Uterus (tissue), 4 donors: ENCODE measurements around the gene COL9A3. TPM values are rescaled to one million over a fixed set of nuclear protein-coding genes. Genes with fewer than 3 reads are reported as not detected.

Experiments used
- DNase-seq, 2 donors: peaks; one replicate each; pipeline ENCODE4 v3.0.0-alpha.2; 2019 to 2020
- H3K27ac ChIP-seq, 2 donors: fragments of 200-600 bp; sonication (generic); 1 replicate in 1 of 2; 2 replicates in 1 of 2; pipeline ENCODE4 v1.5.1; 2016 to 2018
- H3K27me3 ChIP-seq, 2 donors: fragments of 200-600 bp; sonication (generic); one replicate each; pipeline ENCODE4 v1.5.1; 2018 to 2019; ENCODE audit warnings: control low read depth in 1 of 2
- H3K36me3 ChIP-seq, 2 donors: fragments of 200-600 bp; sonication (generic); one replicate each; pipeline ENCODE4 v1.5.1; 2019; ENCODE audit warnings: control low read depth in 1 of 2
- H3K4me1 ChIP-seq, 2 donors: fragments of 200-600 bp; sonication (generic); one replicate each; pipeline ENCODE4 v1.5.1; 2018 to 2019; ENCODE audit warnings: control low read depth in 1 of 2
- H3K4me3 ChIP-seq, 2 donors: fragments of 200-600 bp; sonication (generic); 1 replicate in 1 of 2; 2 replicates in 1 of 2; pipeline ENCODE4 v1.5.1; 2018 to 2019; ENCODE audit warnings: mild to moderate bottlenecking in 1 of 2
- H3K9me3 ChIP-seq, 2 donors: fragments of 200-600 bp; sonication (generic); one replicate each; pipeline ENCODE4 v1.5.1; 2019; ENCODE audit warnings: control low read depth in 1 of 2
- CTCF ChIP-seq, 4 experiments: fragments of 200-600 bp in 2 of 4; fragments of 450-650 bp in 2 of 4; sonication (generic) in 2 of 4; IDR thresholded peaks; one replicate each; pipeline ENCODE4 v1.5.1; 2016 to 2019; ENCODE audit warnings: antibody characterized with exemption in 4 of 4, mild to moderate bottlenecking in 2 of 4, moderate library complexity in 1 of 4
- POLR2A ChIP-seq, 2 donors: fragments of 450-650 bp; IDR thresholded peaks; one replicate each; pipeline ENCODE4 v1.6.1; 2016; ENCODE audit warnings: antibody characterized with exemption in 2 of 2, mild to moderate bottlenecking in 1 of 2, moderate library complexity in 1 of 2
- intact Hi-C: fragments of 100-400 bp; cut with DNase I; formaldehyde crosslinking; loops from one replicate; pipeline ENCODE4 v1.15.1; 2023; ENCODE audit warnings: low total_unique reads
- total RNA-seq, 4 donors: library from RNA; depleted of rRNA in 3 of 4; stranded (reverse); fragments of >200 nt in 3 of 4; gene quantifications; one replicate each; pipeline versions ENCODE4 v1.1.0 to v1.2.4, GENCODE V29; 2014 to 2023
- donor health status: DM: yes; HTN: yes; CAD: no.

COL9A3 gene
- total RNA-seq, 4 donors from 2014 or later: 0.59 to 75.4 (median 16.3) TPM

- Histone ChIP-seq H3K9me3 (no peaks in the 10 kb centered on the region), H3K27ac (no peak overlapping the region), H3K36me3 (no peaks in the 10 kb centered on the region), H3K27me3 (no peaks in the 10 kb centered on the region), H3K4me1 (no peaks in the 10 kb centered on the region), H3K4me3 (no peak overlapping the region)
- no peak for DNase-seq
- intact Hi-C loops: no loop called here
- no peak for TF ChIP-seq CTCF (IDR thresholded peaks at IDR 0.05)
- TF ChIP-seq POLR2A (IDR thresholded peaks at IDR 0.05): no peak
These were observed 16.1 kb downstream of the COL9A3 start for GRCh38 chr20:62832951-62833391.

- Histone ChIP-seq H3K4me3 (no peak overlapping the region), H3K4me1 (no peaks in the 10 kb centered on the region), H3K27me3 (no peaks in the 10 kb centered on the region), H3K36me3 (no peaks in the 10 kb centered on the region), H3K27ac (no peak overlapping the region), H3K9me3 (no peaks in the 10 kb centered on the region)
- no peak for DNase-seq
- intact Hi-C loops: no loop called here
- TF ChIP-seq POLR2A (IDR thresholded peaks at IDR 0.05) (no peak), CTCF (IDR thresholded peaks at IDR 0.05) (no peak)
These were observed 18.3 kb downstream of the COL9A3 start for GRCh38 chr20:62834967-62835730.

- no peak overlapping the region for H3K4me3 ChIP-seq
- no peaks in the 10 kb centered on the region for H3K4me1 ChIP-seq
- no peaks in the 10 kb centered on the region for H3K9me3 ChIP-seq
- intact Hi-C loops: no loop called here
- no peak for DNase-seq
- no peak overlapping the region for H3K27ac ChIP-seq
- H3K36me3 ChIP-seq: no peaks in the 10 kb centered on the region
- no peaks in the 10 kb centered on the region for H3K27me3 ChIP-seq
- TF ChIP-seq POLR2A (IDR thresholded peaks at IDR 0.05): no peak
- no peak for TF ChIP-seq CTCF (IDR thresholded peaks at IDR 0.05)
These were observed 19.3 kb downstream of the COL9A3 start for GRCh38 chr20:62835931-62836861.

GRCh38 chr20:62836967-62837490, 20.2 kb downstream of the COL9A3 start:
- Histone ChIP-seq H3K27ac (no peak overlapping the region), H3K9me3 (no peaks in the 10 kb centered on the region), H3K4me1 (no peaks in the 10 kb centered on the region), H3K4me3 (no peak overlapping the region), H3K36me3 (no peaks in the 10 kb centered on the region), H3K27me3 (no peaks in the 10 kb centered on the region)
- no peak for TF ChIP-seq POLR2A (IDR thresholded peaks at IDR 0.05)
- intact Hi-C loops: no loop called here
- DNase-seq: no peak

- Histone ChIP-seq H3K27ac (no peak overlapping the region), H3K4me3 (no peak overlapping the region)
These were observed 20.9 kb downstream of the COL9A3 start for GRCh38 chr20:62837790-62838127.

More at GRCh38 chr20:62837790-62838127, 20.9 kb downstream of the COL9A3 start:
- no peaks in the 10 kb centered on the region for H3K27me3 ChIP-seq
- no peak for DNase-seq
- H3K4me1 ChIP-seq: no peaks in the 10 kb centered on the region
- H3K36me3 ChIP-seq: no peaks in the 10 kb centered on the region
- intact Hi-C loops: no loop called here
- no peaks in the 10 kb centered on the region for H3K9me3 ChIP-seq
- TF ChIP-seq CTCF (IDR thresholded peaks at IDR 0.05) (no peak), POLR2A (IDR thresholded peaks at IDR 0.05) (no peak)
